Myocyte (in vitro differentiated cells): ENCODE data around the gene MME. TPM values are rescaled to one million over a fixed set of nuclear protein-coding genes. Genes with fewer than 3 reads are reported as not detected.
"Not testable (repeated sequence)": the region's sequence is repeated elsewhere in the genome, so short reads cannot be mapped to it uniquely, and the experiment has no call there.

ENCODE experiments used
- DNase-seq: peaks from one replicate; pipeline ENCODE4 v3.0.0-alpha.2; 2012; ENCODE audit warnings: low read depth
- total RNA-seq: library from RNA; depleted of rRNA; stranded (reverse); fragments of >200 nt; gene quantifications from 2 replicates; pipeline ENCODE4 v1.2.3, GENCODE V29; 2014

The MME gene
- total RNA-seq, 1 donor from 2014 or later = 132 TPM

DNA sequence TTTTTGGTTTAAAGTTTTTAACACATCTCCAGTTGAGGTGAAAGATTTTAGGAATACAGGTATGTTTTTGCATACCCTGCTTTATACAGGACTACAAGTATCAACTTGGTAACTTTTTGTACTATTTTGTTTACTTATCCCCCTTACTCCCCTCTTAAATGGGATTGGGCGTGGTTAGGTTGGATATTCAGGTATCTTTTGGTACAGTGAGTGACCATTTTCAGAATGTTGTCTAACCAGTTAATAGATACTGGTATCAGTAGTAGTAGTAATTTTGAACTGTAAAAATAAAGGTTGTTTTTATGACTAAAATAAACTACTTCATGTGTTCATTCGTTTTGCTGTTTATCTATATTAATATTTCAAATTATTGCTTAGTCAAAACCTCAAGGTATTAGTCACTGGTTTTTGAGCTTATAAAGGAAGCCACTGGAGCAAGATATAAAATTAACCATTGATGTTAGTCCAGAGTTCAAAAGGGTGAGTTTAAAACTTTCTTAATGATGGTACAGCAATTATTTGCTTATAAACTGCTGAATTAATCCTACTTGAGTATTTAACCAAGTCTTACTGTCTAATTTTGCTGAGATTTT is 3.3 kb downstream of the MME start:
- no peak for DNase-seq

DNA sequence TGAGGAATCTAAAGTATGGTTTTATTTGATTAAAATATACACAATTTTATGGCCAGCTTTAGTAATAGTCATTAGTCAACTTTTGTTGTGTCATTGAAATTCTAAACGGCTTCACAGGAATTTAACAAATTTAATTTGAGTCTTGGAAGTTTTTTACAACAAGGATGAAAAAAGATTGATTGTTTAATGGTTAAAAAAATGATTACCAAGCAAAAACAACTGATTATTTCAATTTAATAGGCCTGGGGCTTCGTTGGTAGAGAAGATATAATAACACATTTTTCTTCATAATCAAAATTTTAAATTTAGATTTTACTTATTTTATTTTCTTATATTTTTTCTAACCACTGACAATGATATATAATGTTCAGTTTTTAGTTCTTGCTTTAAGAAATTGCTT is 4.4 kb downstream of the MME start:
- DNase-seq = no peak

DNA sequence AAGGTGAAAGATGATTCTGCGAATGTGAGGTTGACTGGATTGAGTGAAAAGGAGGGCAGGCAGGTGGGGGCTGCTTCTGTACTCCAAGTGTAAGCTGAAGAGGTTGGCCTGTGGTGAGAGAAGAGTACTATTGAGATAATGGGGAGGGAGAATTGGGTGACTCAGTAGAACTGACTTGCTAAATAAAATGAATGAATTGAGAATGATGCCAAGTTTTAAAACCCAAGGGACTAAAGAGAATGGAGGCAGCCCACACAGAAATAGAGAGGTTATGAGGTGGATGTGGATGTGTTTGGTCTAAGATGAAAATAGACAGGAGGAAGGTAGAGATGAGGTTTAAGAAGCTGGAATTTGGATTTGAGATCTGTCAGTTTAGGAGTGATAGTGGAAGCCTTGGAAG is 5.9 kb downstream of the MME start:
- no peak for DNase-seq

DNA sequence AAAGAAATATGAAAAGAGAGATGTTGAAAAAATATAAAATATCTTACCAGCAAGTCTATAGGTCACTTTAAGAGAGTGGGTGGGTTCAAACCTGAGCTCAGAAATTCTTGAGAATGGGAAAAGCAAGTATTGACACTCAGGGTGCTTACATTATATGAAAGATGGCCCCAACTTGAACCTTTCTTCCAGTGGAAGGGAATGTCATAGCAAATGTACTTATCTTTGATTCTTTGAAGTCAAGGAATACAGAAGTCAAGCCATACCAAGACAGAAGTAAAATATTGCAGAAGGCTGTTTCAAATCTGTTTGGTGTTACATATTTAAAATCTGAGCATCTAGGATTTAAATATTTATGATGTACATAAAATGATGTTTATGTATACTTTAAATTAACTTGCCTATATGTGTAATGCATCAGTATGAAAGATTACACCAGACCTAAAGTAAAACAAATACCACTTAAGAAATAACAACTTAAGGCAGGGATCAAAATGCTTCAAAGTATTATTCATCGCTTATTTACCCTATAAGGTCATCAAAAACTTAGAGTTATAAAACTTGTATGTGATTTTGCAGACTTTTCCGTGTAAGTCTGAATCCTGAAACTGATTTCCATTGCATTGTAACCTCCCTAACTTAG is 8.7 kb downstream of the MME start:
- DNase-seq = no peak

DNA sequence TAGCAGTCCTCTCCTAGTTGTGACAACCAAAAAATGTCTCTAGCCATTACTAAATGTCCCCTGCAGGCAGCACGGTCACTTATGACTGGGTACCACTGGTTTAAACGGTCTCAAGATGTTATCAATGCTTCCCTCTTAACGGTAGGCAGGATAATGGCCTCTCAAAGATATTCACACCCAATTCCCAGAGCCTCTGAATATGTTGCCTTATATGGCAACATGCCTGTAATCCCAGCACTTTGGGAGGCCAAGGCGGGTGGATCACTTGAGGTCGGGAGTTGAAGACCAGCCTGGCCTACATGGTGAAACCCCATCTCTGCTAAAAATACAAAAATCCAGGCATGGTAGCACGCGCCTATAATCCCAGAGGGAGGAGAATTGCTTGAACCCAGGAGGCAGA is 9.4 kb downstream of the MME start:
- DNase-seq = no peak

DNA sequence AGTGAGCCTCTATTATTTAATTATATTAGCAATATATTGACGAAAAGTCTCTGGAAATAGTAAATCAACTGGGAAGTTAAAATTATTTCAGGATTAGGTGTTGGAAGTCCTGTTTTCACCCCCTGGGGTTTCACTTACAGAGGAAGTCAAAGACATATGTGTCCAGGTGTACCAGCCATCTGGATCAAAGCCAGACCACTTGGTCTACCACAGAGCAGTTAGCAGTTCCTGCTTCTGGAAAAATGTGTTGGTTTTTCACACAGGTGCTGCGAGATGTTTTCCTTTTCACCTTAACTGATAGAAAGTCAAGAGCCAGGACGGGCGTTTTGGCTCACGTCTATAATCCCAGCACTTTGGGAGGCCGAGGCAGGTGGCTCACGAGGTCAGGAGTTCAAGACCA is 13.1 kb downstream of the MME start:
- DNase-seq = peak; percentile 22

DNA sequence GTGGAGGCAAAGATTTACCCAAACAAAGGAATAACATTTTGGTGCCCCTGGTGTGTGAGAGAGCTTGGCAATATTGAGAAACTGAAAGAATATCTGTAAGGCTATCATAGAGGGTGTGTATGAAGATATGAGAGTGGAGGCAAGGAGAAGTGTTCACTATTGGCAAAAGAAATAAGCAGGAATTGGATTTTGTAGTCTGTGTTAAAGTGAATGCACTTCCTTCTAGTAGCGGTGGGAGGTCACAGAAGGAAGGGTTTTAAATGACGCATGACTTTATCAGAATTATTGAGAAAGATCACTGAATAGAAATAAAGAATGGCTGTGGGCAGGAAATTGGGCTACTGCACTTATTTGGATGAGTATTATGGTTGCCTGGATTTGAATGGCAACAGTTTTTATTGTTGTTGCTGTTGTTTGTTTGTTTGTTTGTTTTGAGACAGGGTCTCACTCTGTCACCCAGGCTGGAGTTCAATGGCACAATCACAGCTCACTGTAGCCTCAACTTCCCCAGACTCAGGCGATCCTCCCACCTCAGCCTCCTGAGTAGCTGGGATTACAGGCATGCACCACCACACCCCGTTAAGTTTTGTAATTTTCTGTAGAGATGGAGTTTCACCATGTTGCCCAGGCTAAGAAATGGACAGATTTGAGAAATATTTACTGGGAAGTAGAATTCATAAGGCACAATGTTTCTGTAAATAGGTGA is 16.3 kb downstream of the MME start:
- DNase-seq = no peak

DNA sequence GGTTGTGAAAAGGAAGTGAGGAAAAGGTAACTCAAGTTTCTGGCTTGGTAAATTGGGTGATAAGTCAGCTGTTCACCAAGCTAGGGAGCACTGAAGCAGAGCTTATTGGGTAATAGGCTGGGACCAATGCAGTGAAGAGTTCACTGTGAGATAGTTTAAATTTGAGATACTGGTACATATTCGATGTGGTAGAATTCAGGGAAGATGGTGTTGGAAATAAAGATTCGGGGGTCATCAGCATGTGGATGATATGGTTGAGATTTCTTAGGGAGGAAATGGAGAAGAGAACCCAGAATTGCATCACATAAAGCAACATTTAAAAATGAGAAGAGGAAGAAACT is 16.9 kb downstream of the MME start:
- DNase-seq = no peak

DNA sequence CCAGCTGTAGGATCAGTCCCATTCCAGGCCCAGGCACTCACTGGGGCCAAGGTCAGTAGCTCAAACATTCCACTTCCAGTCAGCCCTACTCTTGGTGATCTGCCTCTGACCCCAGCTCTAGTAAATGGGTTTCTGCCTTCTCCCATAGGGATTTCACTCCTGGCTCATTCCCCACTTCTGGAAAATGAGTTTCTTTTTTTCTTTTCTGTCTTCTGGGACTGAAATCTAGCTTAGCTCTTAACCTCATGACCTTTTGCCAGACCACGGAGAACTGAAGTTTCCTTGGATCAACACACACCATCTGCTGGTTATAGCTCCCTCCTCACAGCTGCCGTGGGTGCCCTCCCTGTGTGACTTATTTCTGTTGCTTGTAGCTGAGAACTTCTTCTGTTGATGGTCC is 21.3 kb downstream of the MME start:
- peak; percentile 85 for DNase-seq

DNA sequence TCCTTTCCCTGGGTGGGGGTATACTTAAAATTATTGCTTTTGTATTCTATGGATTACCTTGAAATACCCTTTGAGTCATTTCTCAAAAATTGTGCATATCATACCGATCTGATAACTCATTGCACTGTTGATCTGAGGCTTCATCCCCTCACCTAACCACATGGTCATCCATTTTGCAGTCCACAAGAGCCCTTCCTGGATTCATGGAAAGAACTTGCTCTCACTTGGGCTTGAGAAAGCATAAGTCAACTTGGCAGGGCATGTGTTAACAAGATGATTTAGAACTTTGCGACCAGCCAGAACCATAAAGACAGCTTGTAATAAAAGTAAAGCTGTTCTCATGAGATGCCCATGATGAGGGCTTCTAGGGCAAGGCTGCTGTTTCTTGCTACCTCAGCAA is 22.2 kb downstream of the MME start:
- DNase-seq = no peak

DNA sequence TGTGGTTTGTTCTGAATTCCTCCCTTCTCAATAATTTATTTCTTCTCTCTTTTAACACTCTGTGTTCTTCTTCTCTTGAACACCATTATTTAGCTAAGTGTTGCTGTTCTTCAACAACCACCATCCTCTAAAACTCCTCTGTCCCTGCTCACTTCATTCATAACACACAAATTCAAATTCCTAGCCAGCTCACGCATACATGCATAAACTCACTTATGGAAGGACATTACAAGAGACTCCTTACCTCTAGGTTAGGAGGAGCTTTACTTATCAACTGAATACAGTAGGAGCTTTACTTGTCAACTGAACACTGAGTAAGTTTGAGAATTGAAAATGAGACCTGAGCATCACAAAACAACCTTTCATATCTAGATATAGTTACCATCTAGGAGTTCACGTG is 23.6 kb downstream of the MME start:
- no peak for DNase-seq

DNA sequence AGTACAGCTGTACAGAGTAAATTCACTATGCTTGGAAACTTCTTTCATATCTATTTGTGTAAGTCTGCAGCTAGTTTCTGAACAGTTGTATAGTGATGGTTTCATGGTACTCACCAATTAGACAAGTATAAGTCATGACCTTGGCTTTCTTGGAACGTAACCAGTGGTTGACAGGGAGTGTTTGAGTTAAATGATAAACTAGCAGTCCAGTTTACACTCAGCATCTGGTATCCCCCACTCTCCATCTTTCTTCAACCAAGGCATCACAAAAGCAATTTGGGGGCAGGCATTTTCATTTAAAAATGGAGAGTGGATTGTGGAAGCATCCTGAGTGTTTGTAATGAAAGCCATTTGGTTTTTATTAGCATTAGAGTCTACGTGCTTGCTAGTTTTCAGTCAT is 26.0 kb downstream of the MME start:
- DNase-seq = no peak

DNA sequence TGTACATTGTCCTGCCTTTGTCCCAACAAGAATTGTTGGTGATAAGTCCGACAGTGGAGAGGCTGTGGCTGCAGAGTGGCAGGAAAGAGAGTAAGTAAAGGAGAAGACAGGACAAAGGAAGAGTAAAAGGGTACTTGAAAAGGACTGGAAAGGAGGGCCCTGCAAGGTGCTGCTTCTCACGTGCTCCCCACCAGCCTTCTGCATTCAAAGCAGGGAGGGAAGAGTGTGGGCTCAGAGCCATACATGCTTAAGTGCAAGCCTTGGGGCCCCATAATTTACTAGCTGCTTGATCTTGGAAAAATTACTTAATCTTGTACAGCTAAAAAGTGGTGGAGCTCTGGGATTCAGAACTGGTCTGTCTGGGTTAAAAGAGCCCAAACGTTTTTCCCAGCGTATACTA is 29.9 kb downstream of the MME start:
- no peak for DNase-seq

DNA sequence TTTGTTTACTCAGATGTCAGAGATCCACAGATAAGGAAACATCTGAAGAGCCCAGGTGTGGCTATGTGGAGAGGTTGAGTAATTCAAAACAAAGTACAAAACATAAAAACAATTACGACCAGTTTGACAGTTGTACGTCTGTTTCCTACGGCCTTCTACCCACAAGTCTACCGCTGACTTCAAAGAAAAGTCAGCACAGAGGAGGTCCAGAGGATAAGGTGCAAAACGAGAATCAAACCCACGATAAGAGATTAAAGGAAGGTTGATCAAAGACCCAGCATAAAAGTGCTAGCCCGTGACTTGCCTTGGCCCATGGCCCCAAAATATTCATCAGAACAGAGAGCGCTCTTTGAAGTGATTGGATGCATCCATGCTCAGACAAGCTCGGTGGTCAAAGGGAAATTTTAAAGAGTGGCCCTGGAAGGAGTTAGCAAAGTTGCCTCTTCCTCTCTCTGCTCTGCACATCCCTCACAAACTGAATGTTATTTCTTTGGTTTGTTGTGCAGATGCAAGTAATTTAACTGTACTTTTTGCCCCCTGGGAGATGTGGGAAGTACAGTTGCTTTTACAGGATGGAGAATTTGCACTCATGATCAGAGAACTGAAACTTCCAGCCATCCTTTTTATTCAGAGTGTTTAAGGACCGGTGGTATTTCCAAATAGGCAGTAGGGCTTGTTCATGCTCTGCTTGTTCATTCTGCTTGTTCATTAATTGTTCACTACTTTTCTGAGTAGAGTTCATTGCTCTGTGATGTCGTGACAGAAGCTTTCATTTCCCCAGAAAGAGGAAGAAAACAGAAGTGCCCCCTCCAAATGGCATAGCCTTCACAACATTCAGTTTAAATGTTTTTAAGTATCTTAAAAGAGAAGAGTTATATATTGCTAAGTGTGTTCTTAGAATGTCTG is 31.1 kb downstream of the MME start:
- DNase-seq = no peak

DNA sequence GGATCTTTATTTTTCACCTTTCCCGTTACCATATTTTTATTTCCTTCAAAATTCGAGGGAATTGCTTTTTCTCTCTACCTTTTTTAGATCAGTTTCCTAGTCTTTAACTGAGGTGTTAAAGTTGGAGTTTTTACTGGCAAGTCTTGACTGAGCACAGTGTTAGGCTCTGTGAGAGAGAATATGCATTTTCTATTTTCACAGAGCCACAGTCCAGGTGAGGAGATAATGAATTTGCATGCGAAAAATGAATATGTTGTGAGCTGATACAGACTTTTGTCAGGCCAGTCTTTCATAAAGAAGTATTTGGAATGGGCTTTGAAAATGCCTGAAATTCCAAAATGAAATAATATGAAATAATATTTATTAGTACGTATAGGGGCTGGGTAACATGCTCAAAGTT is 31.9 kb downstream of the MME start:
- no peak for DNase-seq

DNA sequence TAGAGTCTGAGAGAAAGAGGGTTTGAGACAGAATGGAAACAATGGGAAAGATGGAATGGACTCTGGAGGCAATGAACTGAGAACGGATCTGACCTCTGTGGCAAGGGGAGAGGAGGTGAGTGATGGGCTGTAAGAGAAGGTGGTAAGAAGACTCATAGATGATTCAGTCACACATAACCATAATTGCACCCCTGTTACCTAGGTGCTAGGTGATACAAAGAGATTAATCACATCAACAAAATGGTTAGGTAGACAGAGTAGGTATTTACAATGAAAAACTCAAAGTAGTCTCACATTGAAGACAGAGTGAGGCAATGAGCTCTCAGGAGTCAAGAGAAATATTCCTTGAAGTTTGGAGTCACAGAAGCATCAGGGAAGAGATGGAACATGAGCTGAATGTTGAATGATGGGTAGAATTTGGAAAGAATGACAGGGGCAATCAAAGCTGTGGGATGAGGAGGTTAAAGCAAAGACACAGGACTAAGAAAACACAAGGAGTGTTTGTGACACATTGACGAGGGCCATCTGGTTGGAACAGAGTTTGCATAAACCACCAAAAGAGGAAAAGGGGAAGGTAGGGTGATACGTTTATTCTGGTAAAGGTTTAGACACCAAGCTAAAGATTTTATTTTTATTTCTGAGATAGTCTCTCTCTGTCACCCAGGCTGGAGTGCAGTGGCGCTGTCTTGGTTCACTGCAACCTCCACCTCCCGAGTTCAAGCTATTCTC is 32.7 kb downstream of the MME start:
- DNase-seq = no peak

DNA sequence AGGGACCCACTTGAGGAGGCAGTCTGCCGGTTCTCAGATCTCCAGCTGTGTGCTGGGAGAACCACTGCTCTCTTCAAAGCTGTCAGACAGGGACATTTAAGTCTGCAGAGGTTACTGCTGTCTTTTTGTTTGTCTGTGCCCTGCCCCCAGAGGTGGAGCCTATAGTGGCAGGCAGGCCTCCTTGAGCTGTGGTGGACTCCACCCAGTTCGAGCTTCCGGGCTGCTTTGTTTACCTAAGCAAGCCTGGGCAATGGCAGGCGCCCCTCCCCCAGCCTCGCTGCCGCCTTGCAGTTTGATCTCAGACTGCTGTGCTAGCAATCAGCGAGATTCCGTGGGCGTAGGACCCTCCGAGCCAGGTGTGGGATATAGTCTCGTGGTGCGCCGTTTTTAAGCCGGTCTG is 44.6 kb downstream of the MME start:
- DNase-seq = not testable (repeated sequence)

DNA sequence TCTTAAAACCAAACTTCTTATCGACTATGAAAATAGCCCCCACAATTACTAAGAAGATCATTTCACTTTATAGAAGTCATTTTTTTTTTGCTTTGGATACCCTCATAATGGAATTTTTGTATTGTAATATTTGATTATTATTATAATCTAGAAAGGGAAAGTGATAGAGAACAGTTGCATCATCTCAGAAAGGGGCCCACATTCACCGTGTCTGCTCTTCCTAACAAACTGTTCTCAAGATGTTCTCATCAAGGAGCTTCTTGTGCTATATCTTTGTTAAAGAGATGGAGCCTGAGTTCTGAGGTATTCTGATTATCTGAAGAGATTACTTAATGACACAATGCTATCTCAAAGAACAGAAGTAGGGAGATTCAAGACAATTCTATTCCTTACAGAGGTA is 49.3 kb downstream of the MME start:
- DNase-seq = no peak

DNA sequence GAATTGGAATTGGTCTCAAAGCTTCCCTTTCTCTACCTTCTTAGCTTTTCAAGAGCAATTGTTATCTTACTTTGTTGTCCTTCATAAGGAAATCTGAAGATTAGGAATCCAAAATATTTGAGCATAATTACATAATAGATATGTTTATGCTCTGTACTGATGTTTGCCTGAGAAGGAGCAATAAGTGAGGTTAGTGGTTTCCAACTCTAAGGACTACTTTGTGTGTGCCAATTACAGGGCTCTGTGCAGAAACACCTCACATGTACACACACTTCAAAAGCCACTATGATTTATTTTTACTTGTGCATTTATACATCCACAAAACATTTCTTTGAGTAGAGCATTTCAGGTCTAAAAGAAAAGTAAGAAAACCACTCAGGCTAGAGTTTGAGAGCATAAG is 49.9 kb downstream of the MME start:
- DNase-seq = no peak

DNA sequence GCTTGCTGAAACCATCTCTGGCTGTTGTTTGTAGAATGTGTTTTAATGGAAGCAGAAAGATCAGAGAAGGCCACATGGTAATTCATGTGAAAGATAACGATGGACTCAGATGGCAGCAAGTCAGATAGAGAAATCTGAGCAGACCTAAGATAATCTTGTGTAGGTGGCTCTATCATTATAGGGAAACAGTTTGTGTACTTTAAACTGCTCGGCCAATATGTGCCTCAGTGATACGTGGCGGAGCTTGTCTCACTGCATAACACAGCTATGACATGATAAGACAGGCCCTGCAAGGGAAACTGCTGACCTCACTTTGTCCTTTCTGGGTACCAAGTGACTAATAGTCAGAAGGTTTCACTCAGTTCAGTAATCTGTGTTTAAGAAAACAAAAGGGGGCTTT is 51.0 kb downstream of the MME start:
- DNase-seq = peak; percentile 19

DNA sequence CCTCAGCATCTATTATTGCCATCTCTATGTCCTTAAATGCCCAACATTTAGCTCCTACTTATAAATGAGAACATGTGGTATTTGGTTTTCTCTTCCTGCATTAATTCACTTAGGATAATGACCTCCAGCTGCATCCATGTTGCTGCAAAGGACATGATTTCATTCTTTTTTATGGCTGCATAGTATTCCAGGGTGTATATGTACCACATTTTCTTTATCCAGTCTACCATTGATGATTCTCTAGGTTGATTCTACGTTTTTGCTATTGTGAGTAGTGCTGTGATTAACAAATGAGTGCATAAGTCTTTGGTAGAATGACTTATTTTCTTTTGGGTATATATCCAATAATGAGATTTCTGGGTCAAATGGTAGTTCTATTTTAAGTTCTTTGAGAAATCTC is 54.2 kb downstream of the MME start:
- not testable (repeated sequence) for DNase-seq
